HepG2 (cell line): ENCODE measurements around the gene ACACA. TPM values are rescaled to one million over a fixed set of nuclear protein-coding genes. Genes with fewer than 3 reads are reported as not detected.

Experiments
- ATAC-seq: fragments of 200-7000 bp; cut with Tn5 transposase; 3 replicates; pipeline ENCODE4 v1.9.1; 2020; ENCODE audit warnings: mild to moderate bottlenecking, moderate library complexity
- BruUV-seq: library from RNA; stranded (reverse); fragments of 400-500 nt; replicated peaks from 2 replicates; lab custom pipeline; 2021; lab: Mats Ljungman, UMichigan
- CTCF ChIA-PET: fragments of 300-600 bp; formaldehyde crosslinking; extraction: SDS; loops from one replicate; lab custom pipeline; 2021; ENCODE audit warnings: low total read pairs, inconsistent platforms, low intra/inter-chr PET ratio; lab: Yijun Ruan, JAX
- POLR2A ChIA-PET: fragments of 350-600 bp; sonication (Branson Sonifier 250); formaldehyde crosslinking; loops from one replicate; lab custom pipeline; 2020; ENCODE audit warnings: antibody characterized with exemption, inconsistent platforms; lab: Yijun Ruan, JAX
- DNase-seq: peaks from one replicate; pipeline ENCODE4 v3.0.0-alpha.2; 2015; ENCODE audit warnings: low spot score
- FAIRE-seq: peaks from 3 replicates; lab custom pipeline; 2011; peaks lifted over from hg19 to GRCh38; lab: Jason Lieb, UNC
- H2AFZ ChIP-seq: one replicate; pipeline ENCODE4 v1.6.1; 2011; ENCODE audit warnings: low read length, inconsistent platforms
- H3K27ac ChIP-seq: fragments of 300-600 bp; 3 replicates; pipeline ENCODE4 v1.8.0; 2011; ENCODE audit warnings: mixed run types, mild to moderate bottlenecking, mixed read lengths, low read length, inconsistent platforms; ENCODE audit not compliant: insufficient read depth; ENCODE audit errors: extremely low read length
- H3K27me3 ChIP-seq, 2 experiments: fragments of 200-600 bp in 1 of 2; 2 replicates in 1 of 2; 3 replicates in 1 of 2; pipeline versions ENCODE4 v1.6.0 to v1.8.0; 2011; ENCODE audit warnings: low read length in 2 of 2, mild to moderate bottlenecking in 2 of 2, moderate library complexity in 2 of 2, inconsistent platforms in 1 of 2; ENCODE audit not compliant: insufficient read depth in 2 of 2, control insufficient read depth in 1 of 2
- H3K36me3 ChIP-seq, 2 experiments: fragments of 200-600 bp in 1 of 2; replicated peaks in 1 of 2; 2 replicates in 1 of 2; 3 replicates in 1 of 2; pipeline versions ENCODE4 v1.5.1 to v1.8.0; 2011; ENCODE audit warnings: low read length in 2 of 2, inconsistent platforms in 1 of 2; ENCODE audit not compliant: insufficient read depth in 2 of 2, control insufficient read depth in 1 of 2
- H3K4me1 ChIP-seq: 2 replicates; pipeline ENCODE4 v1.5.1; 2012; ENCODE audit warnings: low read length, inconsistent platforms; ENCODE audit not compliant: insufficient read depth
- H3K4me2 ChIP-seq: 2 replicates; pipeline ENCODE4 v1.6.0; 2011; ENCODE audit warnings: low read depth, low read length, inconsistent platforms
- H3K4me3 ChIP-seq, 3 experiments: fragments of 200-600 bp in 1 of 3; sonication (generic), shearing (Covaris generic) in 1 of 3; replicated peaks in 1 of 3; 2 replicates each; pipeline ENCODE4 v1.5.1; 2011 to 2016; ENCODE audit warnings: low read length in 3 of 3, inconsistent platforms in 2 of 3, low read depth in 2 of 3, mild to moderate bottlenecking in 2 of 3, control low read depth in 1 of 3, mixed read lengths in 1 of 3; ENCODE audit not compliant: insufficient read depth in 1 of 3
- H3K79me2 ChIP-seq: one replicate; pipeline ENCODE4 v1.6.1; 2011; ENCODE audit warnings: low read length, inconsistent platforms; ENCODE audit not compliant: insufficient read depth
- H3K9ac ChIP-seq: 2 replicates; pipeline ENCODE4 v1.6.0; 2011; ENCODE audit warnings: mild to moderate bottlenecking, low read depth, low read length, inconsistent platforms; ENCODE audit not compliant: insufficient read depth
- H3K9me3 ChIP-seq: 2 replicates; pipeline ENCODE4 v1.5.1; 2012; ENCODE audit warnings: mild to moderate bottlenecking, low read length
- H4K20me1 ChIP-seq: 2 replicates; pipeline ENCODE4 v1.6.0; 2011; ENCODE audit warnings: inconsistent platforms, mild to moderate bottlenecking, low read length, moderate library complexity; ENCODE audit not compliant: insufficient read depth
- AHDC1 ChIP-seq: sonication (generic); formaldehyde crosslinking; IDR thresholded peaks from 2 replicates; pipeline ENCODE4 v1.5.1; 2020; ENCODE audit warnings: mild to moderate bottlenecking, missing genetic modification reagents, borderline replicate concordance
- CTCF ChIP-seq: sonication (generic); formaldehyde crosslinking; IDR thresholded peaks from 2 replicates; pipeline ENCODE4 v1.5.0; 2020; ENCODE audit warnings: mild to moderate bottlenecking, missing genetic modification reagents, moderate library complexity
- PHB2 ChIP-seq: fragments of 450-650 bp; IDR thresholded peaks from 2 replicates; pipeline ENCODE4 v1.6.1; 2018; ENCODE audit not compliant: partially characterized antibody
- PHF5A ChIP-seq: IDR thresholded peaks from one replicate; pipeline ENCODE4 v1.6.1; 2018; ENCODE audit warnings: low read depth, missing genetic modification reagents; ENCODE audit not compliant: unreplicated experiment
- SMAD3 ChIP-seq: sonication (generic); formaldehyde crosslinking; IDR thresholded peaks from 2 replicates; pipeline ENCODE4 v1.4.0; 2020; ENCODE audit warnings: missing genetic modification reagents
- TEF ChIP-seq: sonication (generic); formaldehyde crosslinking; IDR thresholded peaks from 2 replicates; pipeline ENCODE4 v1.5.0; 2020; ENCODE audit warnings: missing genetic modification reagents
- TERF1 ChIP-seq: sonication (generic); formaldehyde crosslinking; IDR thresholded peaks from 2 replicates; pipeline ENCODE4 v1.8.0; 2022; ENCODE audit warnings: mild to moderate bottlenecking, missing genetic modification reagents, moderate library complexity
- ZBTB7A ChIP-seq: sonication (generic); formaldehyde crosslinking; IDR thresholded peaks from 2 replicates; pipeline ENCODE4 v1.8.0; 2022; ENCODE audit warnings: mild to moderate bottlenecking, missing genetic modification reagents
- ZNF468 ChIP-seq: sonication (generic); formaldehyde crosslinking; IDR thresholded peaks from 2 replicates; pipeline ENCODE4 v1.8.0; 2022; ENCODE audit warnings: mild to moderate bottlenecking, moderate library complexity, missing genetic modification reagents
- ZNF501 ChIP-seq: sonication (generic); formaldehyde crosslinking; IDR thresholded peaks from 2 replicates; pipeline ENCODE4 v1.5.1; 2020; ENCODE audit warnings: mild to moderate bottlenecking, moderate library complexity, missing genetic modification reagents
- WGBS: methylation state at CpG from one replicate; pipeline ENCODE4 v1.1.6; 2017; ENCODE audit warnings: low lambda C conversion rate; 5-methylcytosine and 5-hydroxymethylcytosine counted together
- in situ Hi-C: cut with HindIII; loops from 2 replicates; pipeline ENCODE4 v1.10.0; 2017; ENCODE audit warnings: low pct_unique_long_range_greater_than_20kb; ENCODE audit not compliant: extremely low pct_ligation_motif_present
- intact Hi-C: fragments of 100-400 bp; cut with micrococcal nuclease; formaldehyde crosslinking; loops from one replicate; pipeline ENCODE4 v1.10.0; 2022; ENCODE audit not compliant: unreplicated experiment
- polyA plus RNA-seq, 8 experiments: library from polyadenylated mRNA; depleted of rRNA in 3 of 8; stranded (reverse) in 7 of 8; unstranded in 1 of 8; fragments of >200 nt; fragmentation: Illumina TruSeq in 4 of 8; extraction: Trizol in 4 of 8; gene quantifications; 2 replicates each; pipeline versions ENCODE4 v1.2.1 to v1.2.3, GENCODE V29; 2011 to 2016; ENCODE audit warnings: low read depth in 4 of 8, missing spikeins in 1 of 8, mixed read lengths in 1 of 8; ENCODE audit not compliant: insufficient read depth in 1 of 8
- total RNA-seq, 5 experiments: library from RNA; depleted of rRNA; stranded (reverse); fragments of >200 nt; fragmentation: Illumina TruSeq; extraction: Trizol; gene quantifications; 2 replicates each; pipeline ENCODE4 v1.2.3, GENCODE V29; 2016; ENCODE audit warnings: low read depth in 1 of 5

The ACACA gene
- total and polyA plus RNA-seq, 2 of the 13 experiments (the other 11 are each of a cell fraction or from before 2014, with no cell fraction given) = 39.2 to 47.2 TPM

GRCh38 chr17:37164057-37164456 lies 242.6 kb downstream of the ACACA start:
- 97% methylated on average over 2 of the region's 2 CpGs for WGBS
- no peak for TF ChIP-seq ZNF501 (CRISPR knock-in tag)
- TF ChIP-seq ZNF468 = no peak
- no peak for TF ChIP-seq TEF (CRISPR knock-in tag)
- TF ChIP-seq CTCF = no peak
- no peak for TF ChIP-seq SMAD3 (CRISPR knock-in tag)
- ChIA-PET CTCF (no interaction called here), POLR2A (no interaction called here)
- peaks cover 10 to 55% of the 10 kb centered on the region in 2 experiments for H3K36me3 ChIP-seq
- no peaks in the 10 kb centered on the region for H3K27me3 ChIP-seq
- no TSS peak for BruUV-seq
- no peak overlapping the region for H3K27ac ChIP-seq
- in situ Hi-C loops (no loop called here), intact Hi-C loops (no loop called here)
- peaks cover 3% of the 10 kb centered on the region; the same call in 1 of the 2 replicates for H3K4me1 ChIP-seq
- H4K20me1 ChIP-seq = no peaks in the 10 kb centered on the region
- H3K4me2 ChIP-seq = no peak overlapping the region
- H3K79me2 ChIP-seq = no peaks in the 10 kb centered on the region
- FAIRE-seq (no peak), ATAC-seq (no peak), DNase-seq (no peak)
- H3K9me3 ChIP-seq = no peaks in the 10 kb centered on the region
- no peak overlapping the region for H3K9ac ChIP-seq
- H3K4me3 ChIP-seq = no peak overlapping the region
- no peak overlapping the region for H2AFZ ChIP-seq

GRCh38 chr17:37162800-37163199 lies 243.8 kb downstream of the ACACA start:
- no peak overlapping the region for H3K4me3 ChIP-seq
- FAIRE-seq (no peak), DNase-seq (no peak), ATAC-seq (no peak)
- WGBS = 100% methylated on average over 5 of the region's 6 CpGs
- H3K36me3 ChIP-seq = peaks cover 11 to 60% of the 10 kb centered on the region in 2 experiments
- H2AFZ ChIP-seq = no peak overlapping the region
- H3K9ac ChIP-seq = no peak overlapping the region
- ChIA-PET POLR2A (no interaction called here), CTCF (no interaction called here)
- no peaks in the 10 kb centered on the region for H3K27me3 ChIP-seq
- intact Hi-C loops = no loop called here
- no peaks in the 10 kb centered on the region for H3K9me3 ChIP-seq
- H3K79me2 ChIP-seq = no peaks in the 10 kb centered on the region
- H3K4me1 ChIP-seq = no peaks in the 10 kb centered on the region
- H3K27ac ChIP-seq = no peak overlapping the region
- H4K20me1 ChIP-seq = no peaks in the 10 kb centered on the region
- no TSS peak for BruUV-seq
- no peak overlapping the region for H3K4me2 ChIP-seq
- in situ Hi-C loops = no loop called here
- no peak for TF ChIP-seq AHDC1 (CRISPR knock-in tag)
- TF ChIP-seq PHF5A (CRISPR knock-in tag) = no peak
- no peak for TF ChIP-seq ZBTB7A
- TF ChIP-seq PHB2 = no peak
- no peak for TF ChIP-seq TERF1 (CRISPR knock-in tag)
